GM23338 (cell line): ENCODE results near the gene ATP1B2. TPM values are rescaled to one million over a fixed set of nuclear protein-coding genes. Genes with fewer than 3 reads are reported as not detected.
A peak's percentile ranks its signal among the peaks of the same experiment; 100 is the strongest.

Experiments used
- ATAC-seq: fragments of 200-7000 bp; cut with Tn5 transposase; 3 replicates; pipeline ENCODE4 v1.9.1; 2020
- DNase-seq: peaks from one replicate; pipeline ENCODE4 v3.0.0-alpha.2; 2015; ENCODE audit warnings: low spot score
- H2AFZ ChIP-seq: fragments of 200-600 bp; sonication (generic); 2 replicates; pipeline ENCODE4 v1.8.0; 2016; ENCODE audit warnings: antibody characterized with exemption, mild to moderate bottlenecking, moderate library complexity
- H3F3A ChIP-seq: fragments of 200-600 bp; sonication (generic); replicated peaks from 2 replicates; pipeline ENCODE4 v1.8.0; 2017; ENCODE audit warnings: antibody characterized with exemption, mixed run types, low read depth
- H3K27ac ChIP-seq: fragments of 200-600 bp; sonication (generic); 2 replicates; pipeline ENCODE4 v1.6.1; 2016; ENCODE audit warnings: low read depth
- H3K27me3 ChIP-seq: fragments of 200-600 bp; sonication (generic); 2 replicates; pipeline ENCODE4 v1.8.0; 2016; ENCODE audit warnings: mild to moderate bottlenecking, mixed run types, moderate library complexity; ENCODE audit not compliant: insufficient read depth
- H3K36me3 ChIP-seq: fragments of 200-600 bp; sonication (generic); 2 replicates; pipeline ENCODE4 v1.8.0; 2016; ENCODE audit warnings: mild to moderate bottlenecking; ENCODE audit not compliant: insufficient read depth
- H3K4me1 ChIP-seq: fragments of 200-600 bp; sonication (generic); 2 replicates; pipeline ENCODE4 v1.8.0; 2016; ENCODE audit warnings: mild to moderate bottlenecking, moderate library complexity; ENCODE audit not compliant: insufficient read depth
- H3K4me2 ChIP-seq: fragments of 200-600 bp; sonication (generic); 2 replicates; pipeline ENCODE4 v1.7.1; 2017; ENCODE audit warnings: mixed run types
- H3K4me3 ChIP-seq: fragments of 200-600 bp; sonication (generic); 2 replicates; pipeline ENCODE4 v1.6.1; 2016; ENCODE audit warnings: mixed run types
- H3K79me2 ChIP-seq: fragments of 200-600 bp; sonication (generic); replicated peaks from 2 replicates; pipeline ENCODE4 v1.8.0; 2017; ENCODE audit warnings: mild to moderate bottlenecking; ENCODE audit not compliant: insufficient read depth
- H3K9me2 ChIP-seq: fragments of 200-600 bp; sonication (generic); 2 replicates; pipeline ENCODE4 v1.8.0; 2017; ENCODE audit not compliant: insufficient read depth
- H4K20me1 ChIP-seq: fragments of 200-600 bp; sonication (generic); replicated peaks from 2 replicates; pipeline ENCODE4 v1.8.0; 2017; ENCODE audit warnings: mild to moderate bottlenecking; ENCODE audit not compliant: insufficient read depth
- H3K27ac Mint-ChIP-seq: 2 replicates; pipeline ENCODE4 v1.8.0; 2020; ENCODE audit warnings: inconsistent platforms, mild to moderate bottlenecking, moderate library complexity, mixed read lengths
- H3K27me3 Mint-ChIP-seq: 3 replicates; pipeline ENCODE4 v1.8.0; 2022; ENCODE audit warnings: low read depth, mild to moderate bottlenecking, moderate library complexity, mixed read lengths, inconsistent platforms; ENCODE audit not compliant: insufficient read depth, poor library complexity
- H3K36me3 Mint-ChIP-seq: 3 replicates; pipeline ENCODE4 v1.8.0; 2021; ENCODE audit warnings: low read depth, mild to moderate bottlenecking, inconsistent platforms, moderate library complexity, mixed read lengths
- H3K4me1 Mint-ChIP-seq: 3 replicates; pipeline ENCODE4 v1.8.0; 2020; ENCODE audit warnings: mild to moderate bottlenecking, inconsistent platforms, mixed read lengths
- H3K4me3 Mint-ChIP-seq: 3 replicates; pipeline ENCODE4 v1.8.0; 2021; ENCODE audit warnings: moderate library complexity, mild to moderate bottlenecking, inconsistent platforms, mixed read lengths
- H3K9me3 Mint-ChIP-seq: 3 replicates; pipeline ENCODE4 v1.8.0; 2020; ENCODE audit warnings: moderate library complexity, mild to moderate bottlenecking, inconsistent platforms, mixed read lengths
- CREB1 ChIP-seq: fragments of 250-450 bp; sonication (Bioruptor Pico); IDR thresholded peaks from 2 replicates; pipeline ENCODE4 v1.5.0; 2020; ENCODE audit warnings: low read depth, mild to moderate bottlenecking, moderate library complexity
- CTCF ChIP-seq, 2 experiments: fragments of 200-600 bp in 1 of 2; sonication (generic) in 1 of 2; conservative IDR thresholded peaks; 2 replicates each; pipeline versions ENCODE4 v1.5.1 to v1.6.1; 2016 to 2017; ENCODE audit warnings: antibody characterized with exemption in 2 of 2, low read depth in 2 of 2, mild to moderate bottlenecking in 2 of 2, moderate library complexity in 1 of 2
- EZH2phosphoT487 ChIP-seq: fragments of 200-600 bp; sonication (generic); IDR thresholded peaks from one replicate; pipeline ENCODE4 v1.8.1; 2018; ENCODE audit warnings: antibody characterized with exemption; ENCODE audit not compliant: unreplicated experiment
- NANOG ChIP-seq: IDR thresholded peaks from 2 replicates; pipeline ENCODE4 v1.6.1; 2016; ENCODE audit warnings: antibody characterized with exemption, borderline replicate concordance
- STAT1 ChIP-seq: IDR thresholded peaks from one replicate; pipeline ENCODE4 v1.6.1; 2016; ENCODE audit warnings: antibody characterized with exemption; ENCODE audit not compliant: unreplicated experiment
- polyA plus RNA-seq: library from polyadenylated mRNA; unstranded; fragments of >200 nt; fragmentation: Nextera tagmentation; extraction: Ambion mirVana; gene quantifications from 2 replicates; pipeline ENCODE4 v1.2.1, GENCODE V29; 2016
- total RNA-seq: library from RNA; depleted of rRNA; stranded (reverse); fragments of >200 nt; shearing (Covaris generic); gene quantifications from 2 replicates; pipeline ENCODE4 v1.2.3, GENCODE V29; 2014

ATP1B2 gene
- total and polyA plus RNA-seq, 2 experiments from 2014 or later: 14.9 to 33.1 TPM

- no peaks in the 10 kb centered on the region for H4K20me1 ChIP-seq
- Mint-ChIP-seq H3K4me1 (peaks cover 34% of the 10 kb centered on the region), H3K27me3 (peaks cover 18% of the 10 kb centered on the region), H3K4me3 (no peak overlapping the region), H3K9me3 (no peaks in the 10 kb centered on the region), H3K27ac (no peak overlapping the region; the same call in 1 of the 2 replicates), H3K36me3 (no peaks in the 10 kb centered on the region)
- peaks cover 7% of the 10 kb centered on the region; the same call in 1 of the 2 replicates for H3K4me1 ChIP-seq
- ATAC-seq: peak; percentile 51
- no peak overlapping the region for H3K4me2 ChIP-seq
- H3K27ac ChIP-seq: no peak overlapping the region
- H3K4me3 ChIP-seq: no peak overlapping the region
- H3F3A ChIP-seq: 0 out of 2 replicates have a peak, but pooled peaks cover 7% of the 10 kb centered on the region
- H3K36me3 ChIP-seq: no peaks in the 10 kb centered on the region
- H3K27me3 ChIP-seq: no peaks in the 10 kb centered on the region
- TF ChIP-seq CREB1 (CRISPR knock-in tag) (no peak), CTCF (conservative IDR thresholded peaks at IDR 0.05; ENCODE audit: low read depth in 2 of 2) (peak; percentile 10; a peak in 2 of 4 replicates)
- H3K79me2 ChIP-seq: no peaks in the 10 kb centered on the region
- peak overlapping the region; percentile 67; the same call in 1 of the 2 replicates for H2AFZ ChIP-seq
- peak; percentile 51 for DNase-seq
- no peaks in the 10 kb centered on the region for H3K9me2 ChIP-seq
These were observed 17.6 kb upstream of the ATP1B2 start for GRCh38 chr17:7633093-7633492.

DNA sequence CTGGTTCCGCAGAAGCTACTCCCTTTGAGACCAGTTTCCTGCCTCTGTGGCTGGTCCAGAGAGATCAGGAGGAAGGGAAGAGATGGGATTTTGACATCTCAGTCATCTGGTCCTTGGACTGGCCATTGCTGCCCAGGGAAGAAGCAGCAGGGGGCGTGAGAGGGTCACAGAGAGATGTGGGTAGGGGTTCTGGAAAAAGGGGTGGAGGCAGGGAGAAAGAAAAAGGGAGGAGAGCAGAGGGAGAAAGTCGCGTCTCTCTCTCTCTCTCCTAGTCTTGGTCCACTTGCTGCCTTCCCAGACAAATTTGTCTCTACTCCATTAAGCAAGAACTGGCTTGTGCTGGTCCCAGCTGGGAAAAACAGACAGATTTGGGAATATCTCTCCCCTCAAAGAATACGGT, 16.3 kb upstream of the ATP1B2 start:
- Histone ChIP-seq H3F3A (0 out of 2 replicates have a peak, but pooled peaks cover 7% of the 10 kb centered on the region), H3K4me1 (peaks cover 7% of the 10 kb centered on the region; the same call in 1 of the 2 replicates), H3K4me2 (peak overlapping the region; percentile 53; the same call in 1 of the 2 replicates), H3K79me2 (no peaks in the 10 kb centered on the region), H3K36me3 (no peaks in the 10 kb centered on the region), H3K9me2 (no peaks in the 10 kb centered on the region), H3K27ac (no peak overlapping the region), H2AFZ (peak overlapping the region; percentile 53), H3K4me3 (no peak overlapping the region), H4K20me1 (no peaks in the 10 kb centered on the region), H3K27me3 (no peaks in the 10 kb centered on the region)
- ATAC-seq (peak; percentile 61), DNase-seq (peak; percentile 91)
- peaks cover 15% of the 10 kb centered on the region for H3K27me3 Mint-ChIP-seq
- TF ChIP-seq EZH2phosphoT487: no peak
- no peak for TF ChIP-seq STAT1
- TF ChIP-seq NANOG: no peak
- peak; percentile 83 to 94 for TF ChIP-seq CTCF (conservative IDR thresholded peaks at IDR 0.05; ENCODE audit: low read depth in 2 of 2)
- TF ChIP-seq CREB1 (CRISPR knock-in tag): peak; percentile 18; the same call in 1 of the 2 replicates
- peaks cover 34% of the 10 kb centered on the region for H3K4me1 Mint-ChIP-seq
- no peaks in the 10 kb centered on the region for H3K36me3 Mint-ChIP-seq
- H3K27ac Mint-ChIP-seq: no peak overlapping the region; the same call in 1 of the 2 replicates
- no peaks in the 10 kb centered on the region for H3K9me3 Mint-ChIP-seq
- no peak overlapping the region for H3K4me3 Mint-ChIP-seq
